ENCODE data around the gene CLINT1. TPM values are rescaled to one million over a fixed set of nuclear protein-coding genes. Genes with fewer than 3 reads are reported as not detected.

The CLINT1 gene
- total and polyA plus RNA-seq, 2 of the 13 experiments (the other 11 are each of a cell fraction or from before 2014, with no cell fraction given), result 64.0 to 104 TPM

- TF ChIP-seq, protein P1, sequence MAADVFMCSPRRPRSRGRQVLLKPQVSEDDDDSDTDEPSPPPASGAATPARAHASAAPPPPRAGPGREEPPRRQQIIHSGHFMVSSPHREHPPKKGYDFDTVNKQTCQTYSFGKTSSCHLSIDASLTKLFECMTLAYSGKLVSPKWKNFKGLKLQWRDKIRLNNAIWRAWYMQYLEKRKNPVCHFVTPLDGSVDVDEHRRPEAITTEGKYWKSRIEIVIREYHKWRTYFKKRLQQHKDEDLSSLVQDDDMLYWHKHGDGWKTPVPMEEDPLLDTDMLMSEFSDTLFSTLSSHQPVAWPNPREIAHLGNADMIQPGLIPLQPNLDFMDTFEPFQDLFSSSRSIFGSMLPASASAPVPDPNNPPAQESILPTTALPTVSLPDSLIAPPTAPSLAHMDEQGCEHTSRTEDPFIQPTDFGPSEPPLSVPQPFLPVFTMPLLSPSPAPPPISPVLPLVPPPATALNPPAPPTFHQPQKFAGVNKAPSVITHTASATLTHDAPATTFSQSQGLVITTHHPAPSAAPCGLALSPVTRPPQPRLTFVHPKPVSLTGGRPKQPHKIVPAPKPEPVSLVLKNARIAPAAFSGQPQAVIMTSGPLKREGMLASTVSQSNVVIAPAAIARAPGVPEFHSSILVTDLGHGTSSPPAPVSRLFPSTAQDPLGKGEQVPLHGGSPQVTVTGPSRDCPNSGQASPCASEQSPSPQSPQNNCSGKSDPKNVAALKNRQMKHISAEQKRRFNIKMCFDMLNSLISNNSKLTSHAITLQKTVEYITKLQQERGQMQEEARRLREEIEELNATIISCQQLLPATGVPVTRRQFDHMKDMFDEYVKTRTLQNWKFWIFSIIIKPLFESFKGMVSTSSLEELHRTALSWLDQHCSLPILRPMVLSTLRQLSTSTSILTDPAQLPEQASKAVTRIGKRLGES (CRISPR knock-in tag; IDR thresholded peaks at IDR 0.05; ENCODE audit: borderline replicate concordance), result 0 out of 2 replicates have a peak, but pooled peaks have one; percentile 47
- TF ChIP-seq, protein P2, sequence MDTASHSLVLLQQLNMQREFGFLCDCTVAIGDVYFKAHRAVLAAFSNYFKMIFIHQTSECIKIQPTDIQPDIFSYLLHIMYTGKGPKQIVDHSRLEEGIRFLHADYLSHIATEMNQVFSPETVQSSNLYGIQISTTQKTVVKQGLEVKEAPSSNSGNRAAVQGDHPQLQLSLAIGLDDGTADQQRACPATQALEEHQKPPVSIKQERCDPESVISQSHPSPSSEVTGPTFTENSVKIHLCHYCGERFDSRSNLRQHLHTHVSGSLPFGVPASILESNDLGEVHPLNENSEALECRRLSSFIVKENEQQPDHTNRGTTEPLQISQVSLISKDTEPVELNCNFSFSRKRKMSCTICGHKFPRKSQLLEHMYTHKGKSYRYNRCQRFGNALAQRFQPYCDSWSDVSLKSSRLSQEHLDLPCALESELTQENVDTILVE (CRISPR knock-in tag; IDR thresholded peaks at IDR 0.05), result peak; percentile 62; the same call in 1 of the 2 replicates
- TF ChIP-seq KMT2A (CRISPR knock-in tag; IDR thresholded peaks at IDR 0.05), result peak; percentile 87
- TF ChIP-seq EEA1 (CRISPR knock-in tag; IDR thresholded peaks at IDR 0.05; ENCODE audit: borderline replicate concordance), result peak; percentile 23; the same call in 1 of the 2 replicates
- TF ChIP-seq ZNF260 (CRISPR knock-in tag; IDR thresholded peaks at IDR 0.05; ENCODE audit: borderline replicate concordance, low read depth), result no peak
- TF ChIP-seq ZNF251 (CRISPR knock-in tag; IDR thresholded peaks at IDR 0.05), result no peak
- TF ChIP-seq TOPORS (CRISPR knock-in tag; IDR thresholded peaks at IDR 0.05), result 0 out of 2 replicates have a peak, but pooled peaks have one; percentile 21
- peak; percentile 65; the same call in 1 of the 2 replicates for TF ChIP-seq ZNF768 (CRISPR knock-in tag; IDR thresholded peaks at IDR 0.05)
- TF ChIP-seq, protein P3, sequence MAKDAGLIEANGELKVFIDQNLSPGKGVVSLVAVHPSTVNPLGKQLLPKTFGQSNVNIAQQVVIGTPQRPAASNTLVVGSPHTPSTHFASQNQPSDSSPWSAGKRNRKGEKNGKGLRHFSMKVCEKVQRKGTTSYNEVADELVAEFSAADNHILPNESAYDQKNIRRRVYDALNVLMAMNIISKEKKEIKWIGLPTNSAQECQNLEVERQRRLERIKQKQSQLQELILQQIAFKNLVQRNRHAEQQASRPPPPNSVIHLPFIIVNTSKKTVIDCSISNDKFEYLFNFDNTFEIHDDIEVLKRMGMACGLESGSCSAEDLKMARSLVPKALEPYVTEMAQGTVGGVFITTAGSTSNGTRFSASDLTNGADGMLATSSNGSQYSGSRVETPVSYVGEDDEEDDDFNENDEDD (CRISPR knock-in tag; IDR thresholded peaks at IDR 0.05; ENCODE audit: borderline replicate concordance), result peak; percentile 81; the same call in 1 of the 2 replicates
- TF ChIP-seq, protein P4, sequence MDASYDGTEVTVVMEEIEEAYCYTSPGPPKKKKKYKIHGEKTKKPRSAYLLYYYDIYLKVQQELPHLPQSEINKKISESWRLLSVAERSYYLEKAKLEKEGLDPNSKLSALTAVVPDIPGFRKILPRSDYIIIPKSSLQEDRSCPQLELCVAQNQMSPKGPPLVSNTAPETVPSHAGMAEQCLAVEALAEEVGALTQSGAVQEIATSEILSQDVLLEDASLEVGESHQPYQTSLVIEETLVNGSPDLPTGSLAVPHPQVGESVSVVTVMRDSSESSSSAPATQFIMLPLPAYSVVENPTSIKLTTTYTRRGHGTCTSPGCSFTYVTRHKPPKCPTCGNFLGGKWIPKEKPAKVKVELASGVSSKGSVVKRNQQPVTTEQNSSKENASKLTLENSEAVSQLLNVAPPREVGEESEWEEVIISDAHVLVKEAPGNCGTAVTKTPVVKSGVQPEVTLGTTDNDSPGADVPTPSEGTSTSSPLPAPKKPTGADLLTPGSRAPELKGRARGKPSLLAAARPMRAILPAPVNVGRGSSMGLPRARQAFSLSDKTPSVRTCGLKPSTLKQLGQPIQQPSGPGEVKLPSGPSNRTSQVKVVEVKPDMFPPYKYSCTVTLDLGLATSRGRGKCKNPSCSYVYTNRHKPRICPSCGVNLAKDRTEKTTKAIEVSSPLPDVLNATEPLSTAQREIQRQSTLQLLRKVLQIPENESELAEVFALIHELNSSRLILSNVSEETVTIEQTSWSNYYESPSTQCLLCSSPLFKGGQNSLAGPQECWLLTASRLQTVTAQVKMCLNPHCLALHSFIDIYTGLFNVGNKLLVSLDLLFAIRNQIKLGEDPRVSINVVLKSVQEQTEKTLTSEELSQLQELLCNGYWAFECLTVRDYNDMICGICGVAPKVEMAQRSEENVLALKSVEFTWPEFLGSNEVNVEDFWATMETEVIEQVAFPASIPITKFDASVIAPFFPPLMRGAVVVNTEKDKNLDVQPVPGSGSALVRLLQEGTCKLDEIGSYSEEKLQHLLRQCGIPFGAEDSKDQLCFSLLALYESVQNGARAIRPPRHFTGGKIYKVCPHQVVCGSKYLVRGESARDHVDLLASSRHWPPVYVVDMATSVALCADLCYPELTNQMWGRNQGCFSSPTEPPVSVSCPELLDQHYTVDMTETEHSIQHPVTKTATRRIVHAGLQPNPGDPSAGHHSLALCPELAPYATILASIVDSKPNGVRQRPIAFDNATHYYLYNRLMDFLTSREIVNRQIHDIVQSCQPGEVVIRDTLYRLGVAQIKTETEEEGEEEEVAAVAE (CRISPR knock-in tag; IDR thresholded peaks at IDR 0.05; ENCODE audit: borderline replicate concordance), result peak; percentile 33; the same call in 1 of the 2 replicates
- TF ChIP-seq ZNF839 (CRISPR knock-in tag; IDR thresholded peaks at IDR 0.05; ENCODE audit: borderline replicate concordance), result no peak
- no peak for TF ChIP-seq KAT2B (IDR thresholded peaks at IDR 0.05; ENCODE audit: borderline replicate concordance, low read depth, low read length)
- no peak for TF ChIP-seq SCMH1 (CRISPR knock-in tag; IDR thresholded peaks at IDR 0.05; ENCODE audit: borderline replicate concordance)
- no peak for TF ChIP-seq MLX (CRISPR knock-in tag; IDR thresholded peaks at IDR 0.05)
Observed at GRCh38 chr5:157743163-157744050, 115.5 kb downstream of the CLINT1 start, which contains the start of gene LSM11 (continued).

Measured in HepG2 (cell line).